ENCODE measurements around the gene METTL18.
"Not testable (repeated sequence)": the region's sequence is repeated elsewhere in the genome, so short reads cannot be mapped to it uniquely, and the experiment has no call there.

METTL18 gene

DNA sequence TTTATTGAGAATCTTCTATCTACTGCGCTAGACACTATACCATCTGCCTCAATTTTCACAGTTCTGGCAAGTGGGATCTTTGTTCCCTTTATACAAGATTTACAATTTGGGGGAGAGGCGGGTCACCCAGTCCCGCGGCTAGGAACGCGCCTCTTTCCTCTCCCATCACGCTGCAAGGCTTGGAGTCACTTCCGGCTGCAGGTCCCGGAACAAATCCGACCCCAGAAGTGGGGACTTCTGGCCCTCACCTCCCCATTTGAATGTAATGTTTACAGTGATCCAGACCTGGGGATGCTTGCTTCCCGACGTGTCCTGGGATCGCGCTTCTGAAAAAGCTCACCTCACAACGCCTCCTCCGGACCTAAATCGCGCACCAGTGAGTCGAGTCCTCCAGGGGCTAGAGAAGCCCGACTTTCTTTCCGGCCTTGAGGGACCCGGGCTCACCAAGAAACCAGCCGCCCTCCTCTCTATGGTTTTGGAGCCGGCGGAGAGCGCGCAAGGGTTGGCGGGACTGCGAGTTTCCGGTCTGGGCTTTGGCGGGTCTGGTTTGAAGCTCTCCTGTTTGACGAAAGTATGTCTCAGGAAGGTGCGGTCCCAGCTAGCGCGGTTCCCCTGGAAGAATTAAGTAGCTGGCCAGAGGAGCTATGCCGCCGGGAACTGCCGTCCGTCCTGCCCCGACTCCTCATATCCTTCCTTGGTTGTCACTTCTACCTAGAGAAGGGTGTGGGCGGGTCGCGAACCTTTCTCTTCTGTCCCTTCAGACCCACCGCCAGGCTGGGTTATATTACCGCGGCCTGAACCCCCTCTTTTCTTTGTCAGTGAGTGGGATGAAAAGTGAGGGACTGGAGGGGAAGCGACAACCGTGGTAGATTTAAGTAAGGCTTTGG, at the start of gene METTL18:
Gene METTL18, minus strand, starts transcription at position 378 of the 887 bp plus-strand sequence. CDS start 1,212 bp downstream, outside the sequence.
- DNase-seq (ENCODE audit: low spot score): peak; percentile 97

DNA sequence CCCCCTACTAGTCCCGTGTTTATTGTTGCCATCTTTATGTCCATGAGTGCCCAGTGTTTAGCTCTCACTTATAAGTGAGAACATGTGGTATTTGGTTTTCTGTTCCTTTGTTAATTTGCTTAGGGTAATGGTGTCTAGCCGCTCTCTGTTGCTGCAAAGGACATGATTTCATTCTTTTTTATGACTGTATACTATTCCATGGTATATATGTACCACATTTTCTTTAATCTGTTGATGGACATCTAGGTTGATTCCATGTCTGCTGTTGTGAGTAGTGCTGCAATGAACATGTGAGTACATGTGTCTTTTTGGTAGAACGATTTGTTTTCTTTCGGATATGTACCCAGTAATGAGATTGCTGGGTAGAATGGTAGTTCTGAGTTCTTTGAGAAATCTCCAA, 44.2 kb upstream of the METTL18 start:
- no peak for DNase-seq (ENCODE audit: low spot score)

DNA sequence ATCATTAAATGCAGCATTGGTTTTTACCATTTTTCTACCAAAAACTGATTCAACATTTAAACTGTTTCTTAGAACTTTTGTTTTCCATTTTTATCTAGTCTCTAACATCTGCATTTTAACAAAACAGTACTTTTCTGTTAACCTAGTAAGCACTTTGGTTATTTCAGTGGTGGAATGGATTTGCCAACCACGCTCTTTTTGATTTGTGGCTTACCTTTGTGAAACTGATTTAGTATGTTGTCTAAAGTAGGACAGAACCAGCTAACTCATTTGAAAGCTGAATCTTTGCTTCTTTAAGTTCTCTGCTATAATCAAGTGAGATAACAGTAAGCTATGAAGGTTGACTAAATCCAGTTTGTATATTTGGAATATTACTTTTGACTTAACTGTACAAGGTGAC, 41.5 kb upstream of the METTL18 start:
- DNase-seq (ENCODE audit: low spot score): no peak

DNA sequence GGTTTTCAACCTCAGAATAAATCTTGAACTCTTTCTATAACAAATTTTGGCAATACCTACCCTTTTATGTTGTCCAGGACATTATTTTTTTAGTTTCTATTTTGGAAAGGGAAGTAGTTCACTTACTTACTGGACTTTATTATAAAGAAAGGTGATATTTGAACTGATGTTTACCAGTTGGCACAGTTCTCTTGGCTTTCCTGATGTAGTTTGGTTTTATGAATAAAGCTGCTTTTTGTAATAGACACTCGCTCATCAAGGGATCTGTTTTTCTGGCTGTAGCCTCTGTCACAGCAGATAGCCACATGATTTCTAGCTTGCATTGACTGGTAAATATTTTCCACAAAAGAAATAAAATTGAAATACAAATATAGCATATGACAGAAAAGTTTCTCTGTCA, 40.9 kb upstream of the METTL18 start:
- DNase-seq (ENCODE audit: low spot score): no peak

DNA sequence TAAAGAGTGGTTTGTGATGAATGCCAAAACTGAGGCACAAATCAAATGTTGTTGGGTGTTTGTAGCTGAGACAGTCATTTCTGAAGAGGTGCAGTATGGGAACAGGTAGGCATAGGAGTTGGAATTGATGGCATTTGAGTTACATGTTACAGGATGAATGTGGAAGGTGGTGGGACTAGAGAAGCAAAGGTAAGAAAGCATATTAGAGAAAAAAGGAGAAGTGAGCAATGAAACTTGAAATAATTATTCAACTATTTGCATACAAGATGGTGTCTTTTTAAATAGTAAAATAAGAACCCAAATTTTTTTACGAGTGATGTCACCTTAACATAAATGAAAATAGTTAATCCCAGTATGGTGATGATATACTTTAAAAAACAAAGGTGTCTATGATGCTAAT, 40.2 kb upstream of the METTL18 start:
- no peak for DNase-seq (ENCODE audit: low spot score)

DNA sequence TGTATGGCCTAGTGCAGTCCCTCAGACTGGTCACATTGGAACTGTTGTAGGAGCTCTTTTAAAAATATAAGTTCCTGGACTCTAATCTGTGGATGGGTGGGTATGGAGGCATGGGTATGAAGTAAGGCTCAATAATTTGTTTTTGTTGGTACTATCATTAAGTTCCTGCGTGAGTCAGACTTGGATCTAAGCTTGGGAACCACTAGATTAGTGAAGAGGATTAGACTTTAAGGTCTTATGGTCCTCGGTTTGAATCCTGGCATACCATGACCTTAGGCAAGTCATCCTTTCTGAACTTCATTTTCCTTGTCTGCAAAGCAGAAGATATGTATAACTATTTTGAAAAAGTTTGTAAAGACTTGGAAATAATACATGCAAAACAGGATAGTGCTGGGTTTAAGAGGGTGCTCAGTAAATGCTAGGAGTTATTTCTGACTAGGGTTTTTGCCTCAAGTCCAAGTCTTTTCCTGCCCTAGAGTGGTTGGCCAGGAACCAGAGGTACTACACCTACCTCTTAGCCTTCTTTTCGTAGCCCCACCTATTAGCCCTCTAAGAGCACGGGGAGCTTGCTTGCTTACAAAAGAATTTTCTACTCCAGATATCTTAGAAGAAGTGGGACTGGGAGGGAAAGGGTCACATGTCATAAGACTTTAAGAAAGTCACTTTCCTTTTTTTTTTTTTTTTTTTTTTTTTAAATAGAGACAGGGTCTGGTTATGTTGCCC, 38.6 kb upstream of the METTL18 start:
- DNase-seq (ENCODE audit: low spot score): no peak

DNA sequence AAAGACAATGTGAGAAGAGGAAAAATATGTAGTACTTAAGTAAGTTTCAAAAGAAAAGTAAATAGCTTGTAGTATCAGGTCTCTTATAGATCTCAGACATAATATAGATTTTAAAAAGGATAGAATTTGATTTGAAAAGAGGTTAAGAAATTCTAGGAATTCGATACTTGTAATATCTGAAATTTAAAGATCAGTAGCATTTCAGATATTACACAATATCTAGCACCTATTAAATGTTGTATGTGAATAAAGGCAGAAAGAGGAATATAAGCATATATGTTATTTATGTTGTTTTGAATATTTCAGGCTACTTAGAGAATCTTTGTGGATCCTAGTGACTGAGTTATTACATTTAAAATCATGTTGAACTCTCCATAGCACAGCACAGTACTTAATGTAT, 35.0 kb upstream of the METTL18 start:
- no peak for DNase-seq (ENCODE audit: low spot score)

DNA sequence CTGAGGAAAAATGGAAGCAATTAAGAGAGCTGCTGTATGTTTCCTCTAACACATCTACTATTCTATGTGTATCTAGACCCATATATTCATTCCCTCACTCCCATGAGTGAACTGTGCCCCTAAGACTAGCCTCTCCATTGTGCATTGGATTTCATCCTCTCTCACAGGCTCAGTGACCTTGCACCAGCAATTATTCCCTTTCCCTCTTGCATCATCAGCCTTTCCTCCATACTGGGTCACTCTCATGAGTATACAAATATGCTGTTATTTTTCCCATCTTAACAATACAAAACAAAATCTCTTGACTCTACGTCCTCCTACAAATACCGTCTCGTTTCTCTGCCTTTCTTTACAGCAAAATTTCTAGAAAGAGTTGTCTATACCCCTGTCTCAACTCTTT, 29.4 kb upstream of the METTL18 start:
- no peak for DNase-seq (ENCODE audit: low spot score)

DNA sequence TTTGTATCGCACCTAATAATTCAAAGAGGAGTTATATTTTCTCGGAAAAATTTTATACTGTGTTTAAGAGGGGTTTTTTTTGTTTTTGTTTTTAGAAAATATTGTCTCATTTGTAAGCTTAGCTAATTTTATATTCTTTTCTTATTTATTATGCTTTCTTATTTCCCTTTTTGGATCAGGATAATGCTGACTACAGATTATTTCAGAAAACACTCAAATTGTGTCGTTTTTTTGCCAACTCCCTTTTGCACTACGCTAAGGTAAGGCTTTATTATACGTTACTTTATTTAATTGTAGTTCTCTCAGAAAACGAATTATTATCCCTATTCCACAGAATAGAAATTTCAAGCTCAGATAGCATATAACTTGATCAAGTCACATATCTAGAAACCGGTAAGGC, 26.8 kb upstream of the METTL18 start:
- no peak for DNase-seq (ENCODE audit: low spot score)

DNA sequence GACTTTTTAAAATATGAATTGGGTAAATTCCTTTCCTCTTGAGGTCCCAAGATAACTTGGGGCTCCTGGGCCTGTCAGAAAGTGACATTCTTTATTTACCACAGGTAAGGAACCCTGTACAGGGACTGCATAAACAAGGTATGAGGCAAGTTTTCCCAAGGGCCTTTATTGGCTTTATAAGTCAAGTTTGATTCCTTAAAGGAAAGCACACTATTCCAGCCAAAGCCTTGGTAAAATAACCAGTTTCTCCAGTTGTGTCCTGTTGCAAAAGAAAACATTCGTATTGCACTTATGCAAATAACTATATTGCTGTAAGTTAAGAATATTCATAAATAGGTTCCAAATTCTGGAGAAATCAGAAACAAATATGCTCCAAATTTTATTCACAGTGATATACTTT, 21.9 kb upstream of the METTL18 start:
- DNase-seq (ENCODE audit: low spot score): no peak

DNA sequence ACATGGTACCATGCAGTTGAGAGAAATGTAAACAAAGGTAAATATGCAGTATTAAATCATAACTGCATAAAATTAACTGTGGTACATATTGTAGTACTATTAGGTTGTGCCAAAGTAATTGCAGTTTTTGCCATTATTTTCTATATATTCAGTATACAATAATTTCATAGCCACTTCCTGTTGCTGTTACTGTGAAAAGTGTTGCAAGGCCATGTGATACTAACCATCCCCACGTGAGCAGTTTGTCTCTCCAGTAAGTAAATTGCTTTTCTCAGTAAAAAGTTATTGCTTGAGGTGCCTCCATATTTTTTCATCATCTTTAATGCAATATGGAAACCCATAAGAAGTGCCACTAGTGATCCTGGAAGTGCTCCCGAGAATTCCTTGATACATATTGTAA, 19.6 kb upstream of the METTL18 start:
- no peak for DNase-seq (ENCODE audit: low spot score)

DNA sequence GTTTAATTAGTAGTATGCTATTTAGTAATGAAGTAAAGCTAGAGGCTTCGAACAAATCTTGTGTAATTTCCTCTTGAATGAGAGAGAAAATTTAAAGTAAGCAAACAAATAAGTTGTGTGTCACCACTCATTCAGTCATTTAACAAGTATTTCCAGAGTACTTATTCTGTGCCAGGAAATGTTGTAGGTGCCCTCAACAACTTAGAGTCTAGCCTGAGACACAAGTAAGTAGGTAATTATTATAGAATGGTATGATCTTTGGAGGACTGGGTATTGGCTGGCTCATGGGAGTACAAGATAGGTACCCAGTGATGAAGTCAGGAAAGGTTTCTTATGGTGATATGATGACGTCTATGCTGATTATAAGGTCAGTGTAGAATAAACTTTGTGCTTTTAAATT, 17.4 kb upstream of the METTL18 start:
- DNase-seq (ENCODE audit: low spot score): no peak

DNA sequence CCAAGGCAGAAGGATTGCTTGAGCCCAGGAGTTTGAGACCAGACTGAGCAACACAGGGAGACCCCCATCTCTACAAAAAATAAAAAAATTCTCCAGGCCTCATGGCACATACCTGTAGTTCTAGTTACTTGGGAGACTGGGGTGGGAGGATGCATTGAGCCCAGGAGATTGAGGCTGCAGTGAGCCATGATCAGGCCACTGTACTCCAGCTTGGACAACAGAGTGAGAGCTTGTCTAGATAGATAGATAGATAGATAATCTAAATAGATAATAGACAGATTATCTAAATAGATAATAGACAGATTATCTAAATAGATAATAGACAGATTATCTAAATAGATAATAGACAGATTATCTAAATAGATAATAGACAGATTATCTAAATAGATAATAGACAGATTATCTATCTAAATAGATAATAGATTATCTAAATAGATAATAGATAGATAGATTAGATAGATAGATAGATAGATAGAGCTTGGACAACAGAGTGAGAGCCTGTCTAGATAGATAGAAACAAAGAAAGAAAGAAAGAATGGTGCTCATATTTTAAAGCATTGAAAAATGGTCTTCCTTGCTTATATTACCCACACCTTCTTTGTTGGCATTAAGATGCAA, 16.8 kb upstream of the METTL18 start:
- not testable (repeated sequence) for DNase-seq (ENCODE audit: low spot score)

DNA sequence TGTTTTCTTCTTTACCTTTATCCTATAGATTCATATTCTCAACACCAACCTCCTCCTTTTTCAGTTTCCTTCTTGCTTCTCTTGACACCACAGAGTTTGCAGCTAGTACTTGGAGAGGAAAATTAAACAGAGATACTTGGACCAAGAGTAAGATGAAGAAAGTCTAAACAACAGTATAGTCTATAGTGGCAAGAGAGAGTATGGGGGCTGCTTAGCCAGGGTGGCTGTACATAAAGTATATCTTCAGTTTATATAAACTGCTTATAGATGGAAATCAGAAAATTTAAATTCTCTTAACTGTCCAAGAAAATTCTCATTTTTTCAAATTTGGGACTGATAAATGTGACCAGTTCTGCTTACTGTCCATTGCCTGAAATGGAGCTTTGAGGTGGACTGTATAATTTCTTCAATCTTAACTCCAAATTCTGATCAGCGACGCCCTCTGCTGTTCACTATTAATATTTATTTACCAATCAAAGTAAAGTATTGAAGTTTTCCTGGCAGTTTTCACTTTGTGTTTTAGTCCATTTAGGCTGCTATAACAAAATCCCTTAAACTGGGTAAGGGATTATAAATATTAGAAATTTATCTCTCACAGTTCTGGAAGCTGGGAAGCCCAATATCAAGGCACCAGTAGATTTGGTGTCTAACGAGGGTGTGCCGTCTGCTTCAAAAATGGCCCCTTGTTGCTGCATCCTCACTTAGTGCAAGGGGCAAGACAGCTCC, 14.8 kb upstream of the METTL18 start:
- peak; percentile 46 for DNase-seq (ENCODE audit: low spot score)

DNA sequence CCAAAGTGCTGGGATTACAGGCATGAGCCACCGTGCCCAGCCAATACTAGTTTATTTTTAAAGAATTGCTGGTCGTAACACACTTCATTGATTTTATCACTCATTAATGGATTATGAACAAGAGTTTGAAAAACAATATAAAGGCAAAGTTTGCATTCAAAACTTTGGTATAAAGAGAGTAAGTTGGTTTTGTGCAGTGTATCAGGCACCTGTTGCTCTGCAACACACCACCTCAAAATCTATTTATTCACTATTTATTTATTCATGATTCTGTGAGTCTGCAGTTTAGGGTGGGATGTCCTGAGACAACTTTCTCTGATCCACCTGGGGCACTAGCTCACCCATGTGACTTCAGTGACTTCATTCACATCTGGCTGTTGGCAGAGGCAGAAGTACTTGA, 10.2 kb upstream of the METTL18 start:
- no peak for DNase-seq (ENCODE audit: low spot score)

DNA sequence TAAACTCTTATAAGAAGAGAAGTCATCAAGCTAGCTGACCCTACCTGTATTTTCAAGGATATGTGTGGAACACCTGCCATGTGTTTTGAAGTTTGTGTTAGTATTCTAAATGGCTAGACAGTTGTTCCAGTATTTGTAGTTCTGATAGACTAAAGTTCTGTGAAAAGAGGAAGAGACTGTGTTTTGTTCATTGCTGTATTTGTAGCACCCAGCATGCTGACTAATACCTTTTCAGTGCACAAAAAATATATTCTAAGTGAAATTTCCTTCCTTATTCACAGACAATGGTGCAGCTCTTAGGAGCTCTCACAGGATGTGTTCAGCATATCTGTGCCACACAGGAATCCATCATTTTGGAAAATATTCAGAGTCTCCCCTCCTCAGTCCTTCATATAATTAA, 8.2 kb upstream of the METTL18 start:
- DNase-seq (ENCODE audit: low spot score): no peak

DNA sequence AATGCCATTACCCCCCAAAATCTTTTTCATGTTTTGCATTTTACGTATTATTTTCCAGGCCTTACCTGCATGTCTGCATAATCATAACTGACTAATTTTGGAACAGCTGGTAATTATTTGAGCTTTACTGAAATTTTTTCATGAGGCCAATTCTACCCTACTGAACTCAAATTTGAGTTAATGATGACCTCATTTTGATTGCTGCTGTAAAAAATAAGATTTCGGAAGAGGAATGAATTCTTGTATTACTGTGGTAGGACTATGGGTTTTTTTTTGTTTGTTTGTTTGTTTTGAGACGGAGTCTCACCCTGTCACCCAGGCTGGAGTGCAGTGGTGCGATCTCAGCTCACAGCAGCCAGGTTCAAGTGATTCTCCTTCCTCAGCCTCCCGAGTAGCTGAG, 2.6 kb upstream of the METTL18 start:
- DNase-seq (ENCODE audit: low spot score): no peak

DNA sequence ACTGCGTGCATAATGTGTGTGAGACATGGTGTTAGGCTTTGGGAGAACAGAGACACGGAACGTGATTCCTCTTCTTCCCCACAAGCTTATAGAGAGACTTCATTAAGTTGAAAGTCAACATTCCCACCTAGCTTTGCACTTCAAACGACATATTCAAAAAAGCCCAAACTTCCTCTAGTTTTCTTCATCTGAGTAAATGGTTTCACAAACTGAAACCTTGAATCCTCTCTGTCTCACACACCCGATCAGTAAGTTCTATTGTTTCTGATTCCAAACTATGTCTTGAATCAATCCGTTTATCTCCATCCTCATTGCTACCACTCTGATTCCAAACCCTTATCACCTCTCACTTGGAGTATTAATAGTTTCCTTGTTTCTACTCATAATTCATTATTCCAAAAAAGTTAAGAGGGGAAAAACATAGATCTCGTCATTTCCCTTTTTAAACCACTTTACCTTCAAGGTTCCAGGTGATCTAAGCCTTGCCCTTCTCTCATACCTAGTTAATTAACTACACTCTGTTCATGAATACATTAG, 1.6 kb upstream of the METTL18 start:
- no peak for DNase-seq (ENCODE audit: low spot score)

DNA sequence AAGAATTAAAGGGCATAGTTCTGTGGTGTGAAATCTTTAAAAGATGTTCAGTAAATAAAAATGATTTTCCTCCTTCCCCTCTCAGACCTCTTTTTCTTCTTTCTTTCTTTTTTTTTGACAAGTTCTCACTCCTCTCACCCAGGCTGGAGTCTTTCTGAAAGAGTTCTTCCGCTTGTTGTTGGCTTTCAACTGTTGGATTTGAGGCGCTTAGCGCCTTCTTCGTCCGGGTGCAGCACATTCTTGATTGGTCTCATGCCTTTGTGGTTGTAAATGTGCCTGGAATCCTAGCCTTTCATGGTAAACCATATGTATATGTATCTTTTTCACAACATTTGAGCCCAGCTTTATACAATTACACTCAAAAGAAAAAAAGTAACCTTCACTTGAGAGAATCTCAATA, 980 bp upstream of the METTL18 start:
- no peak for DNase-seq (ENCODE audit: low spot score)

DNA sequence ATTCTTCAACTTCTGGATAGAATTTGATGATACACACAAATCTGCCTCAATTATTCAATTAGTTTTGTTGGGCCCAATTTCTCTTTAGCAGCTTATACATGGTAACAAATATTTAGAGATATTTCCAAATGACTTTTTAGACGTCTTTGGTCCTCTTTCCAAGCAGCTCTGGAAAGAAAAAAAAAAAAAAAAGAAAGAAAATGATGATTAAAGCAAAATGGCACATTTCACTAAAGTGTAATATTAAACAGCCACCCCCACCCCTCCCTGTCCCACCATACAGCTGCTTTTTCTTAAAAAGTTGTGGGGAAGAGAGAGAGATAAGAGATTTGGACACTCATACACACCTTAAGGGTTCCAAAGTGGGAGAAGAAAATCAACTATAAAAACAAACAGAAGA, 977 bp downstream of the METTL18 start:
- no peak for DNase-seq (ENCODE audit: low spot score)

DNA sequence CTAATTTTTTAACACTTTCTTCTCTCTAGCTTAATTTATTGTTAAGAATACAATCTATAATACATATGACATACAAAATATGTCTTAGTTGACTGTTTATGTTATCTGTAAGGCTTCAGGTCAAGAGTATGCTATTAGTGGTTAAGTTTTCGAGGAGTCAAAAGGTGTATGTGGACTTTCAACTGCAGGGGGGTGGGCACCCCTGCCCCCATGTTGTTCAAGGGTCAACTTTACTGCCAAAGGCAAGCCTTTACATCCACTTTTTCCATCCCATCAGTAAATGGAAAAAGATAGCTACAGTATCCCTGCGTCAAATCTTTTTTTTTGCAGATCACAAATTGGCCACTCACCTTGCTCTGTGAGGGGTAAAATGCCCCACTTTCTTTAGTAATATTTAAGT, 6.3 kb downstream of the METTL18 start:
- DNase-seq (ENCODE audit: low spot score): no peak

DNA sequence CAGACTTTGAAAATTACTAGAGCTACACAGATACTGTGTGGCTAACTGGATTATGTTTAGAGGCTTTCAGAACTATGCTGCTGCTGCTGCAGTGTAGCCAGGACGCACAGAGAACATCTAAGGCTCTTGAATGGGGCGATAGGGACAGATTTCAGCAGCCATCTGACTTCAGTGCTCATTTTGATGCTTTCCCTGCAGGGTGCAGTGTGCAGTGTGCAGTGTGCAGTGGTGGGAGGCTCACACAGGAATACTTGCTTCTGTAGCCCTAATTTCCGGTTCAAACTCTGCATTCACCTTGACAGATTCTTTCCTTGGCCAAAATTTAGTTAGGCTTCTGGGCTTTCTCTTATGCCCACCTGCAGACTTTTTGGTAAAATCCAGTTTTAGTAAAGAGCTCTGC, 7.7 kb downstream of the METTL18 start:
- DNase-seq (ENCODE audit: low spot score): no peak

All from AG20443 (cell line).